ENCODE results near the gene ASPHD1.

DNA sequence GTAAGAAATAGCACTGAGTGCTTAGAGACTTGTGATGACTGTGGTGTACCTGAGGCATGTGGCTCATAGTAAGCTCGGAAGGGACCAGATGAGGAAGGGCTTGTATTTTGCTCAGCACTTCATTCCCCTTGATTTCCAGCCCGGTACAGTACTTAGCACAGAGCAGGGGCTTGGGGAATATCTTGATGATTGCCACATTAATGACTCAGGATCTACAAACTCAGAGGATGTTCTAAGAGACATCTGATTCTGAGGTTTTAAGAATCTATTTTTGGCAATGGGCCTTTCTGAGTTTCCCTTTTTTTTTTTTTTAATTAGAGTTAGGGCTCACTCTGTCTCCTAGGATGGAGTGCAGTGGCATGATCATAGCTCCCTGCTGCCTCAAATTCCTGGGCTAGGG is 9.1 kb downstream of the ASPHD1 start:
- TF ChIP-seq, protein P1, sequence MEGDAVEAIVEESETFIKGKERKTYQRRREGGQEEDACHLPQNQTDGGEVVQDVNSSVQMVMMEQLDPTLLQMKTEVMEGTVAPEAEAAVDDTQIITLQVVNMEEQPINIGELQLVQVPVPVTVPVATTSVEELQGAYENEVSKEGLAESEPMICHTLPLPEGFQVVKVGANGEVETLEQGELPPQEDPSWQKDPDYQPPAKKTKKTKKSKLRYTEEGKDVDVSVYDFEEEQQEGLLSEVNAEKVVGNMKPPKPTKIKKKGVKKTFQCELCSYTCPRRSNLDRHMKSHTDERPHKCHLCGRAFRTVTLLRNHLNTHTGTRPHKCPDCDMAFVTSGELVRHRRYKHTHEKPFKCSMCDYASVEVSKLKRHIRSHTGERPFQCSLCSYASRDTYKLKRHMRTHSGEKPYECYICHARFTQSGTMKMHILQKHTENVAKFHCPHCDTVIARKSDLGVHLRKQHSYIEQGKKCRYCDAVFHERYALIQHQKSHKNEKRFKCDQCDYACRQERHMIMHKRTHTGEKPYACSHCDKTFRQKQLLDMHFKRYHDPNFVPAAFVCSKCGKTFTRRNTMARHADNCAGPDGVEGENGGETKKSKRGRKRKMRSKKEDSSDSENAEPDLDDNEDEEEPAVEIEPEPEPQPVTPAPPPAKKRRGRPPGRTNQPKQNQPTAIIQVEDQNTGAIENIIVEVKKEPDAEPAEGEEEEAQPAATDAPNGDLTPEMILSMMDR (IDR thresholded peaks at IDR 0.05; ENCODE audit: borderline replicate concordance, extremely low read depth, low read length, poor library complexity, severe bottlenecking): no peak
- no peak for TF ChIP-seq EZH2 (IDR thresholded peaks at IDR 0.05; ENCODE audit: borderline replicate concordance, low read depth, low read length, severe bottlenecking)
